ENCODE results near the gene VAV2. TPM values are rescaled to one million over a fixed set of nuclear protein-coding genes. Genes with fewer than 3 reads are reported as not detected.

Gene VAV2
- total RNA-seq, 1 experiment from 2014 or later: 9.7 TPM

GRCh38 chr9:133921866-133922265, 70.3 kb downstream of the VAV2 start:
- TF ChIP-seq CTCF (conservative IDR thresholded peaks at IDR 0.05; ENCODE audit: low read depth, low read length): no peak
- no peak for TF ChIP-seq EZH2 (IDR thresholded peaks at IDR 0.05; ENCODE audit: low read length, unreplicated experiment)
- no peak for TF ChIP-seq EZH2phosphoT487 (IDR thresholded peaks at IDR 0.05; ENCODE audit: borderline replicate concordance, low read length)
- intact Hi-C loops (cut with micrococcal nuclease): no loop called here
- ChIA-PET CTCF (no interaction called here), POLR2A (ENCODE audit: unreplicated experiment) (no interaction called here)
- no peaks in the 10 kb centered on the region for H3K27me3 ChIP-seq (ENCODE audit: low read length)
- no peaks in the 10 kb centered on the region for H4K20me1 ChIP-seq (ENCODE audit: low read length)
- H2AFZ ChIP-seq (ENCODE audit: low read length): no peak overlapping the region
- H3F3A ChIP-seq (ENCODE audit: low read length, unreplicated experiment): no peaks in the 10 kb centered on the region
- DNase-seq: no peak
- no peak overlapping the region for H3K27ac ChIP-seq (ENCODE audit: low read length)
- H3K79me2 ChIP-seq (ENCODE audit: low read length): peaks cover 11% of the 10 kb centered on the region; the same call in 1 of the 2 replicates
- no peaks in the 10 kb centered on the region for H3K9me2 ChIP-seq (replicated peaks; ENCODE audit: low read length)
- no peak overlapping the region for H3K4me3 ChIP-seq (ENCODE audit: low read length)
- H3K9ac ChIP-seq (ENCODE audit: low read length): no peak overlapping the region
- no peaks in the 10 kb centered on the region for H3K4me1 ChIP-seq (ENCODE audit: insufficient read depth, low read length)
- H3K4me2 ChIP-seq (ENCODE audit: low read length): no peak overlapping the region
- no peaks in the 10 kb centered on the region for H3K36me3 ChIP-seq (ENCODE audit: low read depth, low read length)
- ATAC-seq: no peak
- no TSS peak for BruUV-seq (replicated peaks)
- no peaks in the 10 kb centered on the region for H3K9me3 ChIP-seq (ENCODE audit: low read length)

- intact Hi-C loops (cut with micrococcal nuclease): no loop called here
- BruUV-seq (replicated peaks): no TSS peak
These were observed 71.7 kb downstream of the VAV2 start for GRCh38 chr9:133920471-133920870.

More at GRCh38 chr9:133920471-133920870, 71.7 kb downstream of the VAV2 start:
- H3K27me3 ChIP-seq (ENCODE audit: low read length): no peaks in the 10 kb centered on the region
- ChIA-PET CTCF (no interaction called here), POLR2A (ENCODE audit: unreplicated experiment) (no interaction called here)
- no peaks in the 10 kb centered on the region for H4K20me1 ChIP-seq (ENCODE audit: low read length)
- H3K9ac ChIP-seq (ENCODE audit: low read length): no peak overlapping the region
- H3K79me2 ChIP-seq (ENCODE audit: low read length): peaks cover 11% of the 10 kb centered on the region; the same call in 1 of the 2 replicates
- H3K27ac ChIP-seq (ENCODE audit: low read length): no peak overlapping the region
- no peak overlapping the region for H3K4me2 ChIP-seq (ENCODE audit: low read length)
- H3K4me1 ChIP-seq (ENCODE audit: insufficient read depth, low read length): no peaks in the 10 kb centered on the region
- H3F3A ChIP-seq (ENCODE audit: low read length, unreplicated experiment): no peaks in the 10 kb centered on the region
- TF ChIP-seq EZH2 (IDR thresholded peaks at IDR 0.05; ENCODE audit: low read length, unreplicated experiment) (no peak), EZH2phosphoT487 (IDR thresholded peaks at IDR 0.05; ENCODE audit: borderline replicate concordance, low read length) (no peak), CTCF (conservative IDR thresholded peaks at IDR 0.05; ENCODE audit: low read depth, low read length) (no peak)
- DNase-seq: no peak
- no peaks in the 10 kb centered on the region for H3K36me3 ChIP-seq (ENCODE audit: low read depth, low read length)
- H3K9me3 ChIP-seq (ENCODE audit: low read length): no peaks in the 10 kb centered on the region
- no peak for ATAC-seq
- H2AFZ ChIP-seq (ENCODE audit: low read length): no peak overlapping the region
- H3K9me2 ChIP-seq (replicated peaks; ENCODE audit: low read length): no peaks in the 10 kb centered on the region
- H3K4me3 ChIP-seq (ENCODE audit: low read length): no peak overlapping the region
